NCI-H748 treated with DMSO at 0.1 percent for 48 hours (cell line): Measurements from ENCODE around the gene WDR48.
"Not testable (repeated sequence)": the region's sequence is repeated elsewhere in the genome, so short reads cannot be mapped to it uniquely, and the experiment has no call there.

Experiments used
- DNase-seq: peaks from one replicate; lab custom pipeline; 2025; lab: John Stamatoyannopoulos, UW

Gene WDR48

GRCh38 chr3:39051649-39052561, at the start of gene WDR48, which contains the start of gene SCN11A:
TSS of gene WDR48 (plus strand) at chr3:39052016. CDS start at chr3:39052026, 10 bp downstream.
TSS of gene SCN11A (minus strand) at chr3:39051944. CDS start at chr3:38950362, 101,582 bp downstream.
- DNase-seq: peak; percentile 73

- DNase-seq: no peak
These were observed 46.5 kb upstream of the WDR48 start for GRCh38 chr3:39005295-39005694.

- DNase-seq: no peak
These were observed 40.6 kb upstream of the WDR48 start for GRCh38 chr3:39011191-39011736.

- DNase-seq: no peak
These were observed 38.5 kb upstream of the WDR48 start for GRCh38 chr3:39013289-39013688.

GRCh38 chr3:39013921-39014509, 37.8 kb upstream of the WDR48 start:
- no peak for DNase-seq

GRCh38 chr3:39015418-39015817, 36.4 kb upstream of the WDR48 start:
- DNase-seq: no peak

GRCh38 chr3:39019299-39019698, 32.5 kb upstream of the WDR48 start:
- DNase-seq: no peak

- no peak for DNase-seq
These were observed 30.8 kb upstream of the WDR48 start for GRCh38 chr3:39021029-39021428.

GRCh38 chr3:39021465-39022285, 30.1 kb upstream of the WDR48 start:
- no peak for DNase-seq

- no peak for DNase-seq
These were observed 29.6 kb upstream of the WDR48 start for GRCh38 chr3:39022286-39022630.

- no peak for DNase-seq
These were observed 27.3 kb upstream of the WDR48 start for GRCh38 chr3:39024497-39024896.

GRCh38 chr3:39025222-39025970, 26.4 kb upstream of the WDR48 start:
- DNase-seq: no peak

- no peak for DNase-seq
These were observed 23.3 kb upstream of the WDR48 start for GRCh38 chr3:39028546-39028945.

- DNase-seq: no peak
These were observed 22.3 kb upstream of the WDR48 start for GRCh38 chr3:39029556-39029955.

- DNase-seq: no peak
These were observed 13.7 kb upstream of the WDR48 start for GRCh38 chr3:39038165-39038564.

- DNase-seq: no peak
These were observed 1.8 kb upstream of the WDR48 start for GRCh38 chr3:39050029-39050428.

GRCh38 chr3:39052583-39052982, 767 bp downstream of the WDR48 start:
- no peak for DNase-seq

- no peak for DNase-seq
These were observed 1.9 kb downstream of the WDR48 start for GRCh38 chr3:39053696-39054095.

- no peak for DNase-seq
These were observed 4.3 kb downstream of the WDR48 start for GRCh38 chr3:39056151-39056550.

- DNase-seq: not testable (repeated sequence)
These were observed 9.4 kb downstream of the WDR48 start for GRCh38 chr3:39061228-39061627.

GRCh38 chr3:39062180-39062579, 10.4 kb downstream of the WDR48 start:
- no peak for DNase-seq

GRCh38 chr3:39063143-39063542, 11.3 kb downstream of the WDR48 start:
- no peak for DNase-seq
